ENCODE data around the gene TAF4. TPM values are rescaled to one million over a fixed set of nuclear protein-coding genes. Genes with fewer than 3 reads are reported as not detected.

The TAF4 gene
- total and polyA plus RNA-seq, 2 donors (not counting 3 experiments of a cell fraction or from before 2014, with no cell fraction given): 6.1 to 19.5 TPM

- Histone ChIP-seq H3K36me3 (ENCODE audit: control insufficient read depth in 2 of 2, extremely low read depth in 1 of 2, insufficient read depth in 2 of 2, low read length in 2 of 2) (no peaks in the 10 kb centered on the region), H3K27ac (ENCODE audit: insufficient read depth, low read depth, low read length) (no peak overlapping the region), H3K9ac (replicated peaks; ENCODE audit: extremely low read depth, insufficient read depth, low read length) (no peak overlapping the region), H3K9me3 (replicated peaks; ENCODE audit: control insufficient read depth, insufficient read depth, low read length) (no peaks in the 10 kb centered on the region), H3K79me2 (ENCODE audit: control insufficient read depth, insufficient read depth, low read length) (peaks cover 86% of the 10 kb centered on the region), H3K4me3 (replicated peaks in 1 of 3; ENCODE audit: insufficient read depth in 1 of 3, low read depth in 1 of 3, low read length in 3 of 3) (no peak overlapping the region), H2AFZ (ENCODE audit: low read depth, low read length) (no peak overlapping the region), H3K27me3 (ENCODE audit: control insufficient read depth in 2 of 2, insufficient read depth in 2 of 2, low read length in 2 of 2) (no peaks in the 10 kb centered on the region), H4K20me1 (replicated peaks; ENCODE audit: control insufficient read depth, extremely low read depth, insufficient read depth, low read length) (no peaks in the 10 kb centered on the region), H3K4me2 (ENCODE audit: insufficient read depth, low read length) (no peak overlapping the region), H3K4me1 (ENCODE audit: control insufficient read depth, extremely low read depth, insufficient read depth, low read length) (no peaks in the 10 kb centered on the region), H3K9me1 (replicated peaks; ENCODE audit: control insufficient read depth, extremely low read depth, insufficient read depth, low read length) (no peaks in the 10 kb centered on the region)
- dilution Hi-C loops (cut with MboI; ENCODE audit: extremely low pct_ligation_motif_present, low sequenced_read_pairs) (no loop called here), intact Hi-C loops (cut with micrococcal nuclease) (no loop called here)
- no peak for TF ChIP-seq POLR2AphosphoS5 (IDR thresholded peaks at IDR 0.05; ENCODE audit: insufficient read depth, low read depth, low read length)
- TF ChIP-seq MYC (IDR thresholded peaks at IDR 0.05; ENCODE audit: low read depth, low read length): no peak
- DNase-seq (ENCODE audit: low read depth, low spot score) (no peak), FAIRE-seq (no peak)
- POLR2A ChIA-PET: no interaction called here
- CTCF ChIA-PET: no interaction called here
- BruUV-seq (replicated peaks): no TSS peak
Observed at GRCh38 chr20:62051144-62051543, 14.5 kb downstream of the TAF4 start.

- H3K9me1 ChIP-seq (replicated peaks; ENCODE audit: control insufficient read depth, extremely low read depth, insufficient read depth, low read length): no peaks in the 10 kb centered on the region
- H3K4me1 ChIP-seq (ENCODE audit: control insufficient read depth, extremely low read depth, insufficient read depth, low read length): no peaks in the 10 kb centered on the region
- CTCF ChIA-PET: no interaction called here
- no TSS peak for BruUV-seq (replicated peaks)
- no peak overlapping the region for H3K9ac ChIP-seq (replicated peaks; ENCODE audit: extremely low read depth, insufficient read depth, low read length)
- H3K9me3 ChIP-seq (replicated peaks; ENCODE audit: control insufficient read depth, insufficient read depth, low read length): no peaks in the 10 kb centered on the region
- TF ChIP-seq POLR2AphosphoS5 (IDR thresholded peaks at IDR 0.05; ENCODE audit: insufficient read depth, low read depth, low read length): no peak
- TF ChIP-seq POLR2A (IDR thresholded peaks at IDR 0.05; ENCODE audit: low read depth, low read length): no peak
- TF ChIP-seq GATA2 (IDR thresholded peaks at IDR 0.05; ENCODE audit: insufficient read depth, insufficient read length, low read depth, low read length): no peak
- TF ChIP-seq MAX (IDR thresholded peaks at IDR 0.05; ENCODE audit: insufficient read depth, insufficient read length): no peak
- no peak for TF ChIP-seq MYC (IDR thresholded peaks at IDR 0.05; ENCODE audit: low read depth, low read length)
- no peak for TF ChIP-seq FOS (IDR thresholded peaks at IDR 0.05; ENCODE audit: borderline replicate concordance, insufficient read depth, low read length)
- TF ChIP-seq JUN (IDR thresholded peaks at IDR 0.05; ENCODE audit: borderline replicate concordance, insufficient read depth, insufficient read length, low read depth): no peak
- no peak for TF ChIP-seq CTCF (IDR thresholded peaks at IDR 0.05; ENCODE audit: extremely low read depth in 1 of 2, insufficient read depth in 1 of 2, low read depth in 1 of 2, low read length in 2 of 2)
- no peak for TF ChIP-seq EZH2 (IDR thresholded peaks at IDR 0.05; ENCODE audit: borderline replicate concordance, low read depth, low read length, severe bottlenecking)
- H3K27me3 ChIP-seq (ENCODE audit: control insufficient read depth in 2 of 2, insufficient read depth in 2 of 2, low read length in 2 of 2): no peaks in the 10 kb centered on the region
- H3K36me3 ChIP-seq (ENCODE audit: control insufficient read depth in 2 of 2, extremely low read depth in 1 of 2, insufficient read depth in 2 of 2, low read length in 2 of 2): no peaks in the 10 kb centered on the region
- H4K20me1 ChIP-seq (replicated peaks; ENCODE audit: control insufficient read depth, extremely low read depth, insufficient read depth, low read length): no peaks in the 10 kb centered on the region
- intact Hi-C loops (cut with micrococcal nuclease): no loop called here
- no peak overlapping the region for H3K27ac ChIP-seq (ENCODE audit: insufficient read depth, low read depth, low read length)
- FAIRE-seq: no peak
- H3K4me2 ChIP-seq (ENCODE audit: insufficient read depth, low read length): no peak overlapping the region
- dilution Hi-C loops (cut with MboI; ENCODE audit: extremely low pct_ligation_motif_present, low sequenced_read_pairs): no loop called here
- no peak for DNase-seq (ENCODE audit: low read depth, low spot score)
- no peak overlapping the region for H2AFZ ChIP-seq (ENCODE audit: low read depth, low read length)
- H3K4me3 ChIP-seq (replicated peaks in 1 of 3; ENCODE audit: insufficient read depth in 1 of 3, low read depth in 1 of 3, low read length in 3 of 3): no peak overlapping the region
- H3K79me2 ChIP-seq (ENCODE audit: control insufficient read depth, insufficient read depth, low read length): peaks cover 86% of the 10 kb centered on the region
- POLR2A ChIA-PET: no interaction called here
Observed at GRCh38 chr20:62050166-62051120, 15.2 kb downstream of the TAF4 start.

All from endothelial cell of umbilical vein (primary cell).